ENCODE results near the gene STK25. TPM values are rescaled to one million over a fixed set of nuclear protein-coding genes. Genes with fewer than 3 reads are reported as not detected.
"Not testable (repeated sequence)": the region's sequence is repeated elsewhere in the genome, so short reads cannot be mapped to it uniquely, and the experiment has no call there.

STK25 gene
- total RNA-seq, 2 experiments from 2014 or later, result 120 to 201 TPM

GRCh38 chr2:241451840-241452506 lies 56.4 kb downstream of the STK25 start:
- DNase-seq (ENCODE audit: low spot score), result no peak
- H3K79me2 ChIP-seq (ENCODE audit: insufficient read depth, low read depth, low read length), result no peaks in the 10 kb centered on the region
- POLR2A ChIA-PET, result interaction anchor here (0.7 to 1.4 kb wide), 3 partner anchors 68 to 353 kb away, joined by 3 read pairs; no protein-coding TSS in a partner anchor
- no peaks in the 10 kb centered on the region for H3K9me3 ChIP-seq (ENCODE audit: low read length)
- H3K4me1 ChIP-seq (ENCODE audit: insufficient read depth, low read length, poor library complexity, severe bottlenecking), result no peaks in the 10 kb centered on the region
- H3K27ac ChIP-seq (ENCODE audit: low read depth, low read length, poor library complexity, severe bottlenecking), result no peak overlapping the region
- TF ChIP-seq CTCF (conservative IDR thresholded peaks at IDR 0.05; ENCODE audit: low read length) (no peak), EZH2phosphoT487 (IDR thresholded peaks at IDR 0.05; ENCODE audit: borderline replicate concordance, low read depth, low read length) (no peak)
- no peaks in the 10 kb centered on the region for H3K36me3 ChIP-seq (ENCODE audit: insufficient read depth, low read length)
- intact Hi-C loops (cut with micrococcal nuclease; ENCODE audit: unreplicated experiment), result no loop called here
- no peak overlapping the region for H3K4me2 ChIP-seq (ENCODE audit: low read length)
- H3K4me3 ChIP-seq (ENCODE audit: low read depth, low read length, poor library complexity, severe bottlenecking), result no peak overlapping the region
- CTCF ChIA-PET (ENCODE audit: unreplicated experiment), result no interaction called here
- H2AFZ ChIP-seq (ENCODE audit: low read length), result no peak overlapping the region
- no peaks in the 10 kb centered on the region for H3K9me2 ChIP-seq (ENCODE audit: insufficient read depth, low read length)
- peaks cover 3% of the 10 kb centered on the region; the same call in 1 of the 2 replicates for H4K20me1 ChIP-seq (ENCODE audit: insufficient read depth, low read length)
- BruUV-seq (replicated peaks), result no TSS peak

- H3K27ac ChIP-seq (ENCODE audit: low read depth, low read length, poor library complexity, severe bottlenecking); H3K4me1 ChIP-seq (ENCODE audit: insufficient read depth, low read length, poor library complexity, severe bottlenecking); H2AFZ ChIP-seq (ENCODE audit: low read length); POLR2A ChIA-PET; H3K4me2 ChIP-seq (ENCODE audit: low read length); H3K9me2 ChIP-seq (ENCODE audit: insufficient read depth, low read length); H3K36me3 ChIP-seq (ENCODE audit: insufficient read depth, low read length); BruUV-seq (replicated peaks); DNase-seq (ENCODE audit: low spot score); H4K20me1 ChIP-seq (ENCODE audit: insufficient read depth, low read length); CTCF ChIA-PET (ENCODE audit: unreplicated experiment); H3K9me3 ChIP-seq (ENCODE audit: low read length); H3K4me3 ChIP-seq (ENCODE audit: low read depth, low read length, poor library complexity, severe bottlenecking); intact Hi-C loops (cut with micrococcal nuclease; ENCODE audit: unreplicated experiment); H3K79me2 ChIP-seq (ENCODE audit: insufficient read depth, low read depth, low read length): not testable (repeated sequence)
Observed at GRCh38 chr2:241450092-241450491, 58.3 kb downstream of the STK25 start.

DNA sequence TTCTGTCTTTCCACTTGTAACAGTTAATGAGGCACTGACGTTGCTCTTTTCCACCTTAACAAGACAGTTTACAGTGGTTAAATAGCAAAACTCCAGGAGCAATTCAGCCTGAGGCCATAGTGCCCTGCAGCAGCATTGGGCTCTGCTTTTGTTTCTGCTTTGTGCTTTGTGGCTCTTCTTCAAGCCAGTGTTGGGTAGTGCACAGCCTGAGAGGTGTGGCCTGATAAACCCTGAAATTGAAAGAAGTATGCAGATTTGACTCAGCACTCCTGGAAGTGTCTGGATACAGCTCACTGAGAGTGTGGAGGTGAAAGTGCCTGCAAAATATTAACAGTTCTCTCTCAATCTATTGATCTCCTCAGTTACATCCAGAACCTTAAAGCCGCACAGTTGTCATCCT lies 63.0 kb downstream of the STK25 start:
- TF ChIP-seq EZH2phosphoT487 (IDR thresholded peaks at IDR 0.05; ENCODE audit: borderline replicate concordance, low read depth, low read length) (no peak), CTCF (conservative IDR thresholded peaks at IDR 0.05; ENCODE audit: low read length) (no peak)
- H3K27ac ChIP-seq (ENCODE audit: low read depth, low read length, poor library complexity, severe bottlenecking), result no peak overlapping the region
- H3K79me2 ChIP-seq (ENCODE audit: insufficient read depth, low read depth, low read length), result no peaks in the 10 kb centered on the region
- no peak overlapping the region for H3K4me2 ChIP-seq (ENCODE audit: low read length)
- H3K9me3 ChIP-seq (ENCODE audit: low read length), result no peaks in the 10 kb centered on the region
- intact Hi-C loops (cut with micrococcal nuclease; ENCODE audit: unreplicated experiment), result no loop called here
- no peak for DNase-seq (ENCODE audit: low spot score)
- no peak overlapping the region for H3K4me3 ChIP-seq (ENCODE audit: low read depth, low read length, poor library complexity, severe bottlenecking)
- ChIA-PET CTCF (ENCODE audit: unreplicated experiment) (no interaction called here), POLR2A (interaction anchor here (0.7 kb wide), 1 partner anchor 42 kb away, joined by 3 read pairs; no protein-coding TSS in a partner anchor)
- no TSS peak for BruUV-seq (replicated peaks)
- no peaks in the 10 kb centered on the region for H3K9me2 ChIP-seq (ENCODE audit: insufficient read depth, low read length)
- H3K4me1 ChIP-seq (ENCODE audit: insufficient read depth, low read length, poor library complexity, severe bottlenecking), result peaks cover 21% of the 10 kb centered on the region
- H4K20me1 ChIP-seq (ENCODE audit: insufficient read depth, low read length), result peaks cover 19% of the 10 kb centered on the region
- peaks cover 33% of the 10 kb centered on the region for H3K36me3 ChIP-seq (ENCODE audit: insufficient read depth, low read length)
- H2AFZ ChIP-seq (ENCODE audit: low read length), result no peak overlapping the region
